HG02885 (cell line): ENCODE measurements around the gene ARID3B.

Experiments used
- ATAC-seq: cut with Tn5 transposase; IDR thresholded peaks from one replicate; pipeline ENCODE4 v1.9.1; 2021; ENCODE audit warnings: mild to moderate bottlenecking; ENCODE audit not compliant: unreplicated experiment, poor library complexity

ARID3B gene

DNA sequence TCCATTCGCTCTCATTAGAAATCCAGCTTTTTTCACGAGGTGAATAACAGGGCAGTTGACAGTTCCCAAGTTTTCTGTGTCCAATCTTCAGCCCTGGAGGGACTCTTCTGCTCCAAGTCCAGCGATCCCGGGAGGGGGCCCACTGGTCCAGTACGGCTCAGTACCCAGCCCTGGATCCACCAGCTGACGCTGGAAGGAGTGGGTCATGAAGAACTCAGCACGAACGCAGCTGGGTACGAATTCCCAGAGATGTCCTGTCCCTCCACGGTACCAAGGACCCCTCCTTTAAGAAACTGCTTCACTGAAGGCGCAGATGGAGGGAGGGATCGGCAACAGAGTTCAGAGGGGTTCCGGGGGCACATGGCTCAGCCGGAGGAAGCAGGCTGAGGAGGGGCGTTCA, 58.1 kb downstream of the ARID3B start:
- ATAC-seq, result no peak

DNA sequence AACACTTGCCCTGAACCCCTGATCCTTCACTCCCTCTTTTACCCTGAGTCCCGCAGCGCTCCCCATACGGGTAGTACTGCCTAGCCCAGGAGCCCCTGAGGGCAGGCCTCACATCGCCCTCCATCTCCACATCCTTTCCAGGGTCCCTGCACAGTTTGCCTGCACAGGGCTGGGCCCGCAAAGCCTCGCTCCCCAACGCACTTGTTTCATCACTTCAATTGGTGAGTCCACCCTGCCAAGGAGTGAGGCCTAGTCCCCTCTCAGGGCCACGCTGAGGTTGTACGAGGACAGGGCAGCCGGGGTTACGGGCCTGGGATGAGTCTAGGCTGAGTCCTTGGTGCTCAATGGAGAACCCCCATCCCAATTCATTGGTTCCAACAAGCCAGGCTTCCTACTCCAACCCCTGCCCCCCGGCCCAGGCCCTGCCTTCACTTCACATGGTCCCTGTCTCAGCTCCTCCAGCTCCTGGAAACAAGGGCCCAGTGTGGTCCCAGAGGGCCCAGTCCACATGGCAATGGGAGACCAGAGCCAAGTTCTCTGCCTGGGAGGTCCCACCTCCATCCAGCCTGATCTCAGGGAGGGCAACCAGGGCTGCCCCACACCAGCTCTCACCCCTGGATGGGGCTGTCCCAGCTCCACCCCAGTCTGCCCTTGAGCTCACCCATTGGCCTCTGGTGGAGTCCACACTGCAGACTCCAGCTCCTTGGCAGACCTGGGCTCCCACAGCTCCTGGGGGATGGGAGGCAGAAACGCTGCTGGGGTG, 62.2 kb downstream of the ARID3B start:
- ATAC-seq, result no peak

DNA sequence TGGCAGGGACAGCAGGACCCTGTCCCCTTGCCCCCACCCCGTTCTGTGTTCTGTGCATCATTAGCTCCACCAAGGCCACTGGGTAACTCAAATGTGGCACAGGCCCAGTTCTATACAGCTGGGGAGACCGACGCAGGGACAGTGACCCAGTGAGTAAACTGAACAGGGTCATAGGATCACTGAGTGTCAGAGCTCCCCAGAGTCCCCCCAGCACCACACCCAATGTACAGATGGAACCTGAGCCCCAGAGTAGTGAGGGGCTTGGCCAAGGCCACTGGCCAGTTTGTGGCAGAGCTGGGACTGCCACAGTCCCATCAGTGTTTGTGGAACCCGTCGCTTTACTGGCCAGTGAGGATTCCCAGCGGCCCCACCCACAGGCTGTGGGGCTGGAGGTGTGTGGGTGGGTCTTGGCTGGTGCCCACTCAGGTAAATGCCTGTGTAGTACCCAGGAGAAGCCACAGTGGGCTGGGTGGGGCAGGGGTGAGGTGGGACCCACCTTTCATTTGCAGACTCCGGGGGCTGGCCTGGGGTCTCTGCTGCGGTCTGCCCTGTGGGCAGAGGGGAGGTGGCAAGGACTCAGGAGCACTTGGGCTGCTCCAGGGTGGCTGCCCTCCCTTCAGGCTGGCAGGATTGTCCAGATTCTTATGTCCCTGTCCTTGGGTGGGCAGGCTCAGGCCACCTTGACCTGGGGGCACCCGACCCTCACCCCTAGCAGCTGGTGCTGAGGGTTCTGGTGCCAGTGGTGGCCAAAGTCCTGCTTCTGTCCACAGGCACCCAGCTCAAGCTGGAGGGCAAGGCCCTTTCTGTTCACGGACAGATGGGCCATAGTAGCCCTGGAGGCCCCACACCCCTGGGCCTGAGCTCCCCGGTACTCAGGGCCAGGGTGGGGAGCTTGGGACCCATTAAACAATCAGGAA, 63.0 kb downstream of the ARID3B start:
- no peak for ATAC-seq

DNA sequence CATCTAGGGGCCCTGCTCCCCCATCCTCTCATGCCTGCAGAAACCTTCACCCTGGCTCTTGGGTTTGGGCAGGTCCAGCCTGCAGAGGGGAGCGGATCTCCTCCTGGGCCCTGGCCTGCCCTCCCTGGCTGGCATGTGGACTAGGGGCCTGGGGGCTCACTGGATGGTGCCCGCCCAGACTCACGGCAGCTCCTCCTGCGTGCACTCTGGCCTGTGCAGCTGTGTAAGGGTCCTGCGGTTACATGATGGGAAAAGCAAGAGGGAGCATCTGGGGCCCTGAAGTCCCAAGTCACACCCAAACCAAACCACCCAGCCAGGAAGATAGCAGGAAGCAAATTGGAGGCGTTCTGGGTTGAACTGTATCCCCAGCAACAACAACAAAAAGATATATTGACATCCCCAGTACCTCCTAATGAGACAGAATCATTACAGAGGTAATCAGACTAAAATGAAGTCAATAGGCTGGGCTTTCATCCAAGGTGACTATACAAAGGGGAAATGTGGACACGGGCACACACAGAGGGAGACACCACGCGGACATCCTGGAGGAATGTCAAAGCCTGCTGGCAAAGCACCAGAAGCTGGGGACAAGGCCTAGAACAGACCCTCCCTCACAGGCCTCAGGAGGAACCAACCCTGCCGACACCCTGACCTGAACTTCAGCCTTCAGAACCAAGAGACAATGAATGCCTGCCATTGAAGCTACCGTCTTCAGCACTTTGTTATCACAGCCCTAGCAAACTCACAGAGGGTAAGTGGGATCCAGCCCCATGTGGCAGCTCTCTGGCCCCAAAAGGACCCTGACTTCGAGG, 64.2 kb downstream of the ARID3B start:
- ATAC-seq, result no peak

DNA sequence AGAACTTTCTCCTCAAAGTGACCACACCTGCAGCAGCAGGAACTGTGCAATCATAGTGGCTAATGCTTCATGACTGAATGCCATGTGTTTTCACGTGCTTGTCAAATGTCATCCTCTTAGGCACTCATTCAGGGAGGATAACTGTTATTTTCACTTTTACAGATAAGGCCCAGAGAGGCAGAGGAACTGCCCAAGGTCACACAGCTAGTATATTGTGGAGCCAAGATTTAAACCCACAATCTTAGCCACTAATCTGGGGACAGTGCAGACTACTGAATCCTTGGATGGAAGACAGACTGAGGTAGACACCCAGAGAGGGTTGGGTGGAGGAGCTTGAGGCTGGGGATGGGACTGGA, 64.8 kb downstream of the ARID3B start:
- no peak for ATAC-seq

DNA sequence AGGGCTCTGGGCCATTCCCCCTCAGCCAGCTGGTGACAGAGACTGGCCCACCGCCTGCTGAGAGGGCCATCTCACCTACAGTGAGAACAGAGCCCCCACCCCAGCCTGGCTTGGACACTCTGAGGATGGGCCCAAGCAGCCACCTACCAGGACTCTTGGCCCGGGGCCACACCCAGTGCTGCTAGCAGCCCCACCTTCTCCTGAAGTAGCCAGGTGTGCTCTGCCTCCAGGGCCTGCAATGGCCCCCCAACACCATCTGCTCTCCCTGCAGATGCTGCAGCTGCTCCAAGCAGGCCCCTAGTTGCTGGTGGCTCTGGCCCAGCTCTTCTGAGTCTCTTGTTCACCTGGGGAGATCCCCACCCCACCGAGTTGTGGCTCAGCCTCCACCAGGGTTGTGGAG, 67.8 kb downstream of the ARID3B start:
- no peak for ATAC-seq

DNA sequence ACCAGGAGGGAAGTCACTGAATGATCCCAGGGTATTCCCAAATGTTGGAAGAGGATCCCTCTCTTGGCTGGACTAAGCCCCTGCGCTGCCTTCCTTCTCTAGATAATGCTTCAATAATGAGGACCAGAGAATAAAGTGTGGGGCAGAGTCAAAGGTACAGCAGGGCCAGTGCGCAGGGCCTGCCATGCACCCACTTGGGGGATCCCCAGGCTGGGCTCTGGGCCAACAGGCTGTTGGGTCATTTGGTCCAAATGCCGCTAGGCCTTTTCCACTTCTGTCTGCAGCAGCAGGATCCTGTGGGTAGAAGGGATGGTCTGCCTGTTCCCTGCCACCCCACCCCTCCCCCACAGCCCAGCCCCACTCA, 68.9 kb downstream of the ARID3B start:
- ATAC-seq, result no peak

DNA sequence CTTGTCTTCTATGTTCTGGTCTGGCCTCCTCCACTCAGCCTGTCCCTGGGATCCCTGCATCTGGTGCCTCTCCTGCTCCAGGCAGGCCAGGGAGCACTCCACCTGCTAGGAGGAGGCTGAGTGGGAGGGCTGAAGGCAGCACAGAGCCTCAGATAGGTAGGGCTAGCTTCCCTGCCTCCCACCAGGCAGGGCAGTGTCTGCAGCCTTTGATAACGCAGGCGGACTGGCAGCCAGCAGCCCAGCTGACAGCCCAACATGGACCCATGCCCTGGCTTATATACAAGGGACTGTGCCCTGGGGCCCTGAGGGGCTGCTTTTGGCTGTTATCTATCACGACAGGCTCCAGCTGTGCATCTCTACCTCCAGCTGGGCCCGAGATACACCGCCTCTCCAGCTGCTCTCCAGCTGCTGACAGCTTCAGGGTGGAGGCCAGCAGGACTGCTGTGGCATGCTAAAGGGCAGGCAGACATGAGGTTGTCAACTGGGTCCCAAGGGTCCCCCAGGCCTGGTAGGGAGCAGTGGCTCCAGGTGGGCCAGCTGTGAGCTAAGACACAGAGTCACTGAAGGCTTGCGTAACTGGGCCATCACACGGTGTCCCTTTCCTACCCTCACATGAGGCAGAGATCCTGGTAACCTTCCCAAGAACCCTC, 69.4 kb downstream of the ARID3B start:
- no peak for ATAC-seq

DNA sequence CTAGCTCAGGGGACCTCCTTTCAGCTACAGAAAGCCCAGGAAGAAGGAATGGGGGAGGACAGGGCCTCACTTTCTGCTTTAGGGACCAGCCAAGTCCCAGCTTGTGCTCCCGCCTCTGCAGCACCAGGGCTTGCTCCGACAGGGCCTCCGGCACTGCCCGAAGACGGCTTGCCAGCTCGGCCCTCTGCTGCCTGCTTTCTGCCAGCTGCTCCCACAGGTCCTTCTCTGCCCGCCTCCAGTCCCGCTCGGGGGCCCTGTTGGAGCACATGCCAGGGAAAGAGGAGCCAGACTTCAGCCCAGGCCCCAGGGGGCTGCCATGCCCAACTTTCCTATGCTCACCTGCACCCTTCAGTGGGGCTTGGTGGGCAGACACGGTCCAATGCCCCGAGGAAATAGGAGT, 70.3 kb downstream of the ARID3B start:
- no peak for ATAC-seq

DNA sequence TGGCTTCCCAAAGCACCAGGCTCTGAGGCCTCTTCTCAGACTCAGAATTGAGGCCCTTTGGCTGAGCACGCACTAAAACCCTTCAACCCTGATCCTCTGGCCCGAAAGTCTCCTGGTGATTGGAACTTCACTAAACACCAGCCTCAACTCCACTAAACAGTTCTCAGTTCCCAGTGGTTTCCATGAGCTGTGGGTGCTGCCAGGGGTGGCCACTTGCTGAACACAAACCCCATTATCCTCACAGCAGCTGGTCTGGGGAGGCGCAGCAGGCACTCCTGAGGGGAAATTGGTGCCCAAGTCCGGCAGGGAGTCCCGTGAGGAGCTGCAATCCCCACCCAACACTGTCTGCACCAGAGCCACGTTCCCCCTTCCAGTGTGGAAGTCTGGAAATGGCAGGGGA, 70.8 kb downstream of the ARID3B start:
- ATAC-seq, result no peak

DNA sequence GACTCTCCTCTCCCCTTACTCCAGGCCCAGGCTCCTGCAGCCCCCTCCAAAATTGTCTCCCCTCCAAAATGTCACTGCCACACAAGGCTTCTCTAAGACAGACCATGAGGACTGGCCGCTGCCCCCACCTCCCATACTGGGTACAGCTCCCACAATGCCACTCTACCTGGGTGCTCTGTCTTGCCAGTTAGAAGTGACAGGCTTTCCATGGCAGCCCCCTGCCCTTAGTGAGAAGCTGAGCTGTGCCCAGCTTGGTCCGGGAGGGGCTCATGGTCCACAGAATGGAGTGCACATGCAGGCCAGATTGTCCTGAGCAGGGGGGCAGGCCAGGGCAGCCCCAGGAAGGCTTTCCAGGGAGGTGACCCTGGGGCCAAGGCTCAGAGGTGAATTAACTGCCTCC, 71.7 kb downstream of the ARID3B start:
- ATAC-seq, result no peak

DNA sequence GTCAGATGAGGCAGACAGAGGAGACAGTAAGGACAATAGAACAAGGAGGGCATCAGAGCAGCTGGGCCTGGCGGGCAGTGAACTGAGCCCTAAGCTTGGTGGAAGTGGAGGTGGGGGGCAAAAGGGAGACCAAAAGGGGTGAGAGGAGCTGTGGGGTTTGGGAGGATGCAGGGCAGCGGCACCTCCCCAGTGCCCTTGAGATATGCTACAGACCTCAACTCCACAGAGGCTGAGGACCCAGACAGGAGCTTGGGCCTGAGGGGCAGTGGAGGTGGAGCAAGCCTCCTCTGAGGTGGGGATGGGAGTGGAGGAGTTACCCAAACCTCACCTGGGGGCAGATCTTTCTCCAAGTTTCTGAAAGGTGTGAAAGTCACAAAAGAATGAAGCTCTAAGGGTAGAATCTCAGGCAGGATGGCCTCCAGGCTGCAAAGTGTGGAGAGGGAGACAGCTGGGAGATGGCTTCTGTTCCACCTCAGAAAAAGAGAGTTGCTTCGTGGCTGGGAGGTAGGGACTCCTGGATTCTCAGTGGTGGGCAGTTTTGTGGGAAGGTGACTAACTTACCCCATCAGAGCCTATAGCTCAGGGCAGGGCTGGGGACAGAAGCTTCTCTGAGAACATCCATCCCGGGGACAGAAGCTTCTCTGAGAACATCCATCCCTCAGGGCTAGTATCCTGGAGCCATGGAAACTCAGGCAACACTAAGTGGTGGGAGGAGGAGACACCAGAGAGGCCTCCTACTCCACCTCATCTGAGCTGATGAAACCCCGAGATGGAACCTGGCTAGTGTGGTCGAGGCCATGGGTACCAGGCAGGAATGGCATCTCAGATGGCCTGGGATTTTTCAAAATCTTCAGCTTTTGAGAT, 72.3 kb downstream of the ARID3B start:
- ATAC-seq, result no peak

DNA sequence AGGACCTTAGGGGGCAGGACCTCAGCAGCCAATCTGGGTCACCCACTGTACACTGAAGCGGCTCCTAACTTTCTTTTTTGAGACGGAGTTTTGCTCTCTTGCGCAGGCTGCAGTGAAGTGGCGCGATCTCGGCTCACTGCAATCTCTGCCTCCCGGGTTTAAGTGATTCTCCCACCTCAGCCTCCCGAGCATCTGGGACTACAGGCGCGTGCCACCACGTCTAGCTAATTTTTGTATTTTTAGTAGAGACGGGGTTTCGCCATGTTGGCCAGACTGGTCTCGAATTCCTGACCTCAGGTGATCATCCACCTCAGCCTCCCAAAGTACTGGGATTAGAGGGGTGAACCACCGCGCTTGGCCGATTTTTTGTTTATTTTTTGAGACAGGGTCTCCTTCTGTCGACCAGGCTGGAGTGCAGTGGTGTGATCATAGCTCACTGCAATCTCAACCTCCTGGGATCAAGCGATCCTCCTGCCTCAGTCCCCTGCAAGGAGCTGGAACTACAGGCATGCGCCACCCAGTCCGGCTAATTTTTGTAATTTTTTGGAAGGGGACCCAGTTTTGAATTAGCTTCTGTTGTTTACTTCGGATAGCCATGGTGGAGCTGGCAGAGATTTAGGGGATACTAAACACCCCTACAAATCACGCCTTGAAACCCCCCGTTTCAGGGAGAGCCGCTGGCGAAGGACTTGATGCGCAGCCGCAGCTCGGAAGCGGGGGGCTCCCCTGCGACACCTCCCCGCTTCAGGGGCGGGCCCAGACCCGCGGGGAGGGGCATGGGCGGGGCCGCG, 73.1 kb downstream of the ARID3B start:
- no peak for ATAC-seq

DNA sequence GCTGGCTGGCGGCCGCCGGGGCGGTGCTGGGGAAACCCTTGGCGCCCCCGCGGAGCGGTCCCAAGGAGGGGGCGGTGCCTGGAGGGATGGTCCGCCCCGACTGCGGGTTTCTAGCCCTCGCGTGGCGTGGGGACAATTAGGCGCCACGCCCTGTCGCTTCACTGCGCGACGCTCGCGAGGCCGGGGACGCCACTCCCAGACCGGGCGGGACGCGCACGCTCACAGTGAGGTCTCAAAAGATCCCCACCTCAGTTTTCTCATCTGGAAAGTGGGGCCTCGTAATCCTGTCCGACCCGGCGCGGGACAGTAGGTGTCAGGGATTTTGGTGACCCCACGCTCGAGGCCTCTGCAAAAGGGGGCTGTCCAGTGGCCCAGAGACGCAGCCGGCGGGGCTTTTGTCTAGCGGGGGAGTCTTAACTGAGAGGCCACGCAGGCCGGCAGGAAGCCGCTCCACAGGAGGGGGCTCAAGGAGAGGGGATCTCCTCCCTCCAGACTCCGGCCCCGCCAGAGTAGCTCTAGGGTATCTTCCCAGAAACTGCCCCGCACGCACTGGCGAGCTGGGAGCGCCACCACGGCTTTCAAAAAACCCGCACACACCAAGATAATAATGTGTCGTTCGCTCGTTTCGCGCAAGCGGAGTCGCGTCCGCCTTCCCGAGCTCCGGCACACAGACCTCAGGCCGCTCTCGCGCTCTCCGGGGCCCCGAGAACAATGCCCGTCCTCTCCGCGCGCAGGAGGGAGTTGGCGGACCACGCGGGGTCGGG, 73.9 kb downstream of the ARID3B start:
- peak; percentile 66 for ATAC-seq

DNA sequence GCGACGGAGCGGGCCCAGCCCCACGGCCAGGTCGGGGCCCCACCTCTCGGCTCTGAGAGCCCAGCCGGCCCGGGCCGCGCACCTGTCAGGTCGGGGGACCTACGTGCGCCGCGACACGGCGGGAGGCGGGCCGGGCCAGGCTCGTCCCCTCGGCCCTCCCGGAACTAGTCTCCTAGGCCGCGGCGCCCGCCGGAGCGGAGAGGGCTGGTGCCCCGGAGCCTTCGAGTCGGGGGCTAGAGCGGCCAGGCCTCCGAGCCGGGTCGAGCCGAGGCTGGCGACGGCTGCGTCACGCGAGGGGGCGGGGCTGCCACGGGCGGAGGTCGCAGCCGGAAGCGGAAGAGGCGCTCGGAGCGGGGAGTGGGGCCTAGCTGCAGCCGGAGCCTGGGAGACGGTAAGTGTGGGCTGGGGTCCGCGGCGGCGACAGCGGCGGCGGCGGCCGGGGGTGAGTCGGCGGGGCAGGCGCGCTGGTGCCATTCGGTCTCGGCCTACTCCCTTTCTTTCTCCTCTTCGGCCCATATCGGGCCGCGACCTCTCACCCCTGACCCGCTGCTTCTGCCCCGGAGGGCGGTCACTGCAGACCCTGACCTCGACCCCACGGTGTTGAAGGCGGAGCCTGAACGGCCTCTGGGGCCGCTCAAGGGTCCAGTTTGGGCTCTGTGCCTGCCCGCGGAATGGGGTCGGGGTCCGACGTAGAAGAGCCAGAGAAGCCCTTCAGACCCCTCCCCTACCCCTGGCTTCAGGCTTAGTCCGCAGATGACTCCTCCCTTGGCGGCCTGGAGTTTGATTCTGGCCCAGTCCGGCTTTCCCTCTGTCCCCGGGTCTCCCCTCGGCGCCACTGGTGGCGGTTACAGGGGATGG, 74.7 kb downstream of the ARID3B start, which contains the start of gene CLK3:
Gene CLK3, plus strand, starts transcription at position 329 of the 858 bp plus-strand sequence. CDS start 3,361 bp downstream, outside the sequence.
- peak; percentile 81 for ATAC-seq

DNA sequence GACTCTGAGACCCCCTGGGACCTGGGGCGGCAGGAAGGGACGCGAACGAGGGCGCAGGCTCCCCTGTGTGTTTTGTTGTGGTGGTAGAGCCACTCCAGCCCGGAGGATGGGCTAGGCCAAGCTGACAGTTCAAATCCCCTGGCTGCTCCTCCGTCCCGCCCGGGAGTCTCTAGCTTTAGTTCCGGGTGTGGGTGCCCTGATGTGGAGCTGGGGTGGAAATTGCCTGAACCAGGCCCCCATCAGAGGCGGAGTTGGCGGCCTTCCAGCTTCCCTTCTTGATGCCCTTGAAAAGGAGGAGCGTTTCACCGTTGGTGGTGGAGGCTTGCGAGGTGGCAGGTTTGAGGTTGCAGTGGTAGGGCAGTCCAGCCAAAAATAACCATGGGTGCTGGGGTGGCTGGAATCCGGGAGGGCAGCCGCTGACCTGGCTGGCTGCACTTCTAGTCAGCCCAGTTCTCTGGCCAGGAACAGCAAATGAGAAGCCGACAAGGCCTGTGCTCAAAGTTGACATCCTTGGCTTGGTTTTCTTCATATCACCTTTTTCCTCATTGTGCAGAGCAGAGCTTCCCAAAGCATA, 75.4 kb downstream of the ARID3B start:
- no peak for ATAC-seq

DNA sequence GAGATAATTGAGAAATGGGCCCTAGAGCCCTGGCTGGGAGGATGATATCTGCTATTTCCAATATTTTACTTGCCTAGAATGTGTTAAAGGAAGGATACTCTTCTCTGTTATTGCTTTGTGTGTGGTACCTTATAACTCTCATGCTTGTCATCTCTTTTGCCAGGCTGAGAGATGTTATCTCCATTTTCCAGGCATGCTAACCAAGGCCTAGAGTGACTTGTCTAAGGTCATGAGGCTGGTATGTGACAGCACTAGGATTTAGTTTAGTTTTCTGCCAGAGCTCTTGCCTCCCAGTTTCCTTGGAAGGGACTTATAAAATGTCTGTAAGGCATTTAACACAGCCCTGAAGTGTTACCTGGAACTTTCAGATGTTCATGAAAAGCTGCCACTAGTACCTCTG, 76.0 kb downstream of the ARID3B start:
- no peak for ATAC-seq
